H1 (cell line): ENCODE data around the gene BRCC3. TPM values are rescaled to one million over a fixed set of nuclear protein-coding genes. Genes with fewer than 3 reads are reported as not detected.

Experiments
- CBX5 ChIP-seq: fragments of 300-800, 300-1000 bp; sonication (generic); IDR thresholded peaks from 2 replicates; pipeline ENCODE4 v1.7.1; 2016; ENCODE audit warnings: antibody characterized with exemption, low read length, low read depth
- CEBPB ChIP-seq: IDR thresholded peaks from 2 replicates; pipeline ENCODE4 v1.6.1; 2012; ENCODE audit warnings: low read depth, low read length
- FOSL1 ChIP-seq: IDR thresholded peaks from 2 replicates; pipeline ENCODE4 v1.6.1; 2011; ENCODE audit warnings: mild to moderate bottlenecking, low read depth, low read length, moderate library complexity; ENCODE audit not compliant: insufficient read depth
- HDAC2 ChIP-seq, 2 experiments: fragments of 300-600 bp in 1 of 2; sonication (generic) in 1 of 2; IDR thresholded peaks; 2 replicates each; pipeline ENCODE4 v1.6.1; 2011 to 2012; ENCODE audit warnings: low read depth in 2 of 2, low read length in 2 of 2, mild to moderate bottlenecking in 2 of 2, moderate library complexity in 2 of 2, borderline replicate concordance in 1 of 2, inconsistent platforms in 1 of 2
- SIX5 ChIP-seq: IDR thresholded peaks from 2 replicates; pipeline ENCODE4 v1.6.1; 2011; ENCODE audit warnings: mild to moderate bottlenecking, low read depth, low read length
- polyA plus RNA-seq, 7 experiments: library from polyadenylated mRNA; depleted of rRNA in 3 of 7; stranded (reverse) in 5 of 7; unstranded in 2 of 7; fragments of >200 nt in 5 of 7; fragments of 200-250 nt in 2 of 7; gene quantifications; 1 replicate in 5 of 7; 2 replicates in 1 of 7; 4 replicates in 1 of 7; pipeline versions ENCODE4 v1.2.1 to v1.2.3, GENCODE V29; 2011 to 2013; ENCODE audit warnings: missing spikeins in 2 of 7, mixed read lengths in 2 of 7
- total RNA-seq: library from RNA; stranded (reverse); fragmentation: NEBNext Ultra II Directional; extraction: Animal tissue kit (Norgen Biotek cat#: 25700); gene quantifications from 2 replicates; pipeline ENCODE4 v1.2.1, GENCODE V29; 2021
- TF ChIP-seq, protein P1 (sequence below): fragments of 300-600 bp; sonication (generic); IDR thresholded peaks from 2 replicates; pipeline ENCODE4 v1.7.1; 2012; ENCODE audit warnings: low read length, moderate library complexity, mild to moderate bottlenecking, inconsistent platforms; ENCODE audit not compliant: insufficient replicate concordance
- TF ChIP-seq, protein P2 (sequence below), 3 experiments: IDR thresholded peaks; 1 replicate in 2 of 3; 2 replicates in 1 of 3; pipeline versions ENCODE4 v1.5.1 to v1.6.1; 2011; ENCODE audit warnings: low read length in 3 of 3, mild to moderate bottlenecking in 3 of 3, inconsistent platforms in 2 of 3, low read depth in 1 of 3, moderate library complexity in 1 of 3; ENCODE audit not compliant: insufficient read depth in 1 of 3; ENCODE audit errors: control extremely low read depth in 1 of 3

BRCC3 gene
- total and polyA plus RNA-seq, 2 of the 8 experiments (the other 6 are each of a cell fraction or from before 2014, with no cell fraction given) = 13.1 to 23.2 TPM

DNA sequence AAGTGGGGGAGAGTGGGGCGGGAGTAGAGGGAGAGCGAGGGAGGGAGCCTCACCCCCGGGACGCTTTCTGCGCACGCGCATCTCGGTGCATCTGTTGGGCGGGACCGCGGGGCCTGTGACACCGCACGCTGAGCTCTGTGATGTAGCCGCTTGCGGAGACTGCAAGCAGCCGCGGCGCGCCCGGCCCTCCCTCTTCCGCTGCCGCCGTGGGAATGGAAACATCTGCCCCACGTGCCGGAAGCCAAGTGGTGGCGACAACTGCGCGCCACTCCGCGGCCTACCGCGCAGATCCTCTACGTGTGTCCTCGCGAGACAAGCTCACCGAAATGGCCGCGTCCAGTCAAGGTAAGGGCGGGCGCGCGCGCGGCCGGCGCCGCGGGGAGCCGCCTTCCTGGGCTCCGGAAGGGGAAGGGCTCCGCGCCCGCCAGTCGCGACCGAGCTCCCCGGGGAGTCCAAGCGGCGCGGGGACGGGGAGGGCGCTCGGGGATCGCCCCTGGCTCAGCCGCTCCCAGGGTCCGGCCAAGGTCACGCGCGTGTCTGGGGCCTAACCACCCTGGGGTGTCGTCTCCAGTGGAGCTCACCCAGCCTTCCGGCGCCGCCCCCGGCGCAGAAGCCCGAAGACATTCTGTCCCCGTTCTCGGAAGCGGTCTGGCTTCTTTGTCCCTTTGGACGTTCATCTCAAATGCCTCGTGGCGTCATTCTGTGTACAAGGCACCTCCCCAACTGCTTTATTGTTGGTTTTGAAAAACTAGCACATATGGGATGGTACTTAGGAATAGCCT, 44.4 kb upstream of the BRCC3 start, which contains the start of gene FUNDC2 (continued):
- TF ChIP-seq, protein P1, sequence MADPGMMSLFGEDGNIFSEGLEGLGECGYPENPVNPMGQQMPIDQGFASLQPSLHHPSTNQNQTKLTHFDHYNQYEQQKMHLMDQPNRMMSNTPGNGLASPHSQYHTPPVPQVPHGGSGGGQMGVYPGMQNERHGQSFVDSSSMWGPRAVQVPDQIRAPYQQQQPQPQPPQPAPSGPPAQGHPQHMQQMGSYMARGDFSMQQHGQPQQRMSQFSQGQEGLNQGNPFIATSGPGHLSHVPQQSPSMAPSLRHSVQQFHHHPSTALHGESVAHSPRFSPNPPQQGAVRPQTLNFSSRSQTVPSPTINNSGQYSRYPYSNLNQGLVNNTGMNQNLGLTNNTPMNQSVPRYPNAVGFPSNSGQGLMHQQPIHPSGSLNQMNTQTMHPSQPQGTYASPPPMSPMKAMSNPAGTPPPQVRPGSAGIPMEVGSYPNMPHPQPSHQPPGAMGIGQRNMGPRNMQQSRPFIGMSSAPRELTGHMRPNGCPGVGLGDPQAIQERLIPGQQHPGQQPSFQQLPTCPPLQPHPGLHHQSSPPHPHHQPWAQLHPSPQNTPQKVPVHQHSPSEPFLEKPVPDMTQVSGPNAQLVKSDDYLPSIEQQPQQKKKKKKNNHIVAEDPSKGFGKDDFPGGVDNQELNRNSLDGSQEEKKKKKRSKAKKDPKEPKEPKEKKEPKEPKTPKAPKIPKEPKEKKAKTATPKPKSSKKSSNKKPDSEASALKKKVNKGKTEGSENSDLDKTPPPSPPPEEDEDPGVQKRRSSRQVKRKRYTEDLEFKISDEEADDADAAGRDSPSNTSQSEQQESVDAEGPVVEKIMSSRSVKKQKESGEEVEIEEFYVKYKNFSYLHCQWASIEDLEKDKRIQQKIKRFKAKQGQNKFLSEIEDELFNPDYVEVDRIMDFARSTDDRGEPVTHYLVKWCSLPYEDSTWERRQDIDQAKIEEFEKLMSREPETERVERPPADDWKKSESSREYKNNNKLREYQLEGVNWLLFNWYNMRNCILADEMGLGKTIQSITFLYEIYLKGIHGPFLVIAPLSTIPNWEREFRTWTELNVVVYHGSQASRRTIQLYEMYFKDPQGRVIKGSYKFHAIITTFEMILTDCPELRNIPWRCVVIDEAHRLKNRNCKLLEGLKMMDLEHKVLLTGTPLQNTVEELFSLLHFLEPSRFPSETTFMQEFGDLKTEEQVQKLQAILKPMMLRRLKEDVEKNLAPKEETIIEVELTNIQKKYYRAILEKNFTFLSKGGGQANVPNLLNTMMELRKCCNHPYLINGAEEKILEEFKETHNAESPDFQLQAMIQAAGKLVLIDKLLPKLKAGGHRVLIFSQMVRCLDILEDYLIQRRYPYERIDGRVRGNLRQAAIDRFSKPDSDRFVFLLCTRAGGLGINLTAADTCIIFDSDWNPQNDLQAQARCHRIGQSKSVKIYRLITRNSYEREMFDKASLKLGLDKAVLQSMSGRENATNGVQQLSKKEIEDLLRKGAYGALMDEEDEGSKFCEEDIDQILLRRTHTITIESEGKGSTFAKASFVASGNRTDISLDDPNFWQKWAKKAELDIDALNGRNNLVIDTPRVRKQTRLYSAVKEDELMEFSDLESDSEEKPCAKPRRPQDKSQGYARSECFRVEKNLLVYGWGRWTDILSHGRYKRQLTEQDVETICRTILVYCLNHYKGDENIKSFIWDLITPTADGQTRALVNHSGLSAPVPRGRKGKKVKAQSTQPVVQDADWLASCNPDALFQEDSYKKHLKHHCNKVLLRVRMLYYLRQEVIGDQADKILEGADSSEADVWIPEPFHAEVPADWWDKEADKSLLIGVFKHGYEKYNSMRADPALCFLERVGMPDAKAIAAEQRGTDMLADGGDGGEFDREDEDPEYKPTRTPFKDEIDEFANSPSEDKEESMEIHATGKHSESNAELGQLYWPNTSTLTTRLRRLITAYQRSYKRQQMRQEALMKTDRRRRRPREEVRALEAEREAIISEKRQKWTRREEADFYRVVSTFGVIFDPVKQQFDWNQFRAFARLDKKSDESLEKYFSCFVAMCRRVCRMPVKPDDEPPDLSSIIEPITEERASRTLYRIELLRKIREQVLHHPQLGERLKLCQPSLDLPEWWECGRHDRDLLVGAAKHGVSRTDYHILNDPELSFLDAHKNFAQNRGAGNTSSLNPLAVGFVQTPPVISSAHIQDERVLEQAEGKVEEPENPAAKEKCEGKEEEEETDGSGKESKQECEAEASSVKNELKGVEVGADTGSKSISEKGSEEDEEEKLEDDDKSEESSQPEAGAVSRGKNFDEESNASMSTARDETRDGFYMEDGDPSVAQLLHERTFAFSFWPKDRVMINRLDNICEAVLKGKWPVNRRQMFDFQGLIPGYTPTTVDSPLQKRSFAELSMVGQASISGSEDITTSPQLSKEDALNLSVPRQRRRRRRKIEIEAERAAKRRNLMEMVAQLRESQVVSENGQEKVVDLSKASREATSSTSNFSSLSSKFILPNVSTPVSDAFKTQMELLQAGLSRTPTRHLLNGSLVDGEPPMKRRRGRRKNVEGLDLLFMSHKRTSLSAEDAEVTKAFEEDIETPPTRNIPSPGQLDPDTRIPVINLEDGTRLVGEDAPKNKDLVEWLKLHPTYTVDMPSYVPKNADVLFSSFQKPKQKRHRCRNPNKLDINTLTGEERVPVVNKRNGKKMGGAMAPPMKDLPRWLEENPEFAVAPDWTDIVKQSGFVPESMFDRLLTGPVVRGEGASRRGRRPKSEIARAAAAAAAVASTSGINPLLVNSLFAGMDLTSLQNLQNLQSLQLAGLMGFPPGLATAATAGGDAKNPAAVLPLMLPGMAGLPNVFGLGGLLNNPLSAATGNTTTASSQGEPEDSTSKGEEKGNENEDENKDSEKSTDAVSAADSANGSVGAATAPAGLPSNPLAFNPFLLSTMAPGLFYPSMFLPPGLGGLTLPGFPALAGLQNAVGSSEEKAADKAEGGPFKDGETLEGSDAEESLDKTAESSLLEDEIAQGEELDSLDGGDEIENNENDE = no peak
- TF ChIP-seq HDAC2 (IDR thresholded peaks at IDR 0.05; ENCODE audit: borderline replicate concordance in 1 of 2, low read depth in 2 of 2, low read length in 2 of 2) (no peak), CEBPB (no peak), SIX5 (no peak), CBX5 (no peak), FOSL1 (no peak)
- TF ChIP-seq, protein P2, sequence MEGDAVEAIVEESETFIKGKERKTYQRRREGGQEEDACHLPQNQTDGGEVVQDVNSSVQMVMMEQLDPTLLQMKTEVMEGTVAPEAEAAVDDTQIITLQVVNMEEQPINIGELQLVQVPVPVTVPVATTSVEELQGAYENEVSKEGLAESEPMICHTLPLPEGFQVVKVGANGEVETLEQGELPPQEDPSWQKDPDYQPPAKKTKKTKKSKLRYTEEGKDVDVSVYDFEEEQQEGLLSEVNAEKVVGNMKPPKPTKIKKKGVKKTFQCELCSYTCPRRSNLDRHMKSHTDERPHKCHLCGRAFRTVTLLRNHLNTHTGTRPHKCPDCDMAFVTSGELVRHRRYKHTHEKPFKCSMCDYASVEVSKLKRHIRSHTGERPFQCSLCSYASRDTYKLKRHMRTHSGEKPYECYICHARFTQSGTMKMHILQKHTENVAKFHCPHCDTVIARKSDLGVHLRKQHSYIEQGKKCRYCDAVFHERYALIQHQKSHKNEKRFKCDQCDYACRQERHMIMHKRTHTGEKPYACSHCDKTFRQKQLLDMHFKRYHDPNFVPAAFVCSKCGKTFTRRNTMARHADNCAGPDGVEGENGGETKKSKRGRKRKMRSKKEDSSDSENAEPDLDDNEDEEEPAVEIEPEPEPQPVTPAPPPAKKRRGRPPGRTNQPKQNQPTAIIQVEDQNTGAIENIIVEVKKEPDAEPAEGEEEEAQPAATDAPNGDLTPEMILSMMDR (IDR thresholded peaks at IDR 0.05; ENCODE audit: control extremely low read depth in 1 of 3, insufficient read depth in 1 of 3, low read depth in 1 of 3, low read length in 3 of 3) = no peak
